Muscle layer of colon (tissue), 2 donors: Measurements from ENCODE around the gene RSF1.

Experiments used
- H3K27ac ChIP-seq: one replicate; pipeline ENCODE4 v1.7.0; 2013; ENCODE audit warnings: low read depth, mild to moderate bottlenecking, low read length, moderate library complexity
- H3K27me3 ChIP-seq, 2 donors: one replicate each; pipeline ENCODE4 v1.7.0; 2013; ENCODE audit warnings: low read length in 2 of 2, mild to moderate bottlenecking in 2 of 2; ENCODE audit not compliant: insufficient read depth in 2 of 2, control insufficient read depth in 1 of 2
- H3K36me3 ChIP-seq: one replicate; pipeline ENCODE4 v1.7.0; 2013; ENCODE audit warnings: mild to moderate bottlenecking, low read length; ENCODE audit not compliant: insufficient read depth
- H3K4me1 ChIP-seq: one replicate; pipeline ENCODE4 v1.7.0; 2013; ENCODE audit warnings: mild to moderate bottlenecking, low read length; ENCODE audit not compliant: insufficient read depth
- H3K4me3 ChIP-seq, 2 donors: one replicate each; pipeline ENCODE4 v1.7.0; 2013; ENCODE audit warnings: low read length in 2 of 2, low read depth in 1 of 2, mild to moderate bottlenecking in 1 of 2, moderate library complexity in 1 of 2
- H3K9ac ChIP-seq: one replicate; pipeline ENCODE4 v1.7.0; 2013; ENCODE audit warnings: low read length
- H3K9me3 ChIP-seq: one replicate; pipeline ENCODE4 v1.7.0; 2013; ENCODE audit warnings: mild to moderate bottlenecking, low read length
- donor health status: abdominal sarcoma.
- donor health status: Adenocarcinoma of cecum.

Gene RSF1

GRCh38 chr11:77705876-77706579 is 114.5 kb downstream of the RSF1 start:
- Histone ChIP-seq H3K4me1 (no peaks in the 10 kb centered on the region), H3K27me3 (no peaks in the 10 kb centered on the region), H3K9ac (no peak overlapping the region), H3K36me3 (peaks cover 6% of the 10 kb centered on the region), H3K27ac (no peak overlapping the region), H3K9me3 (no peaks in the 10 kb centered on the region), H3K4me3 (no peak overlapping the region)

GRCh38 chr11:77705195-77705875 is 115.2 kb downstream of the RSF1 start:
- H3K4me1 ChIP-seq = no peaks in the 10 kb centered on the region
- H3K27ac ChIP-seq = no peak overlapping the region
- H3K4me3 ChIP-seq = no peak overlapping the region
- no peak overlapping the region for H3K9ac ChIP-seq
- peaks cover 6% of the 10 kb centered on the region for H3K36me3 ChIP-seq
- no peaks in the 10 kb centered on the region for H3K9me3 ChIP-seq
- H3K27me3 ChIP-seq = no peaks in the 10 kb centered on the region

- Histone ChIP-seq H3K9me3 (no peaks in the 10 kb centered on the region), H3K4me1 (no peaks in the 10 kb centered on the region), H3K9ac (no peak overlapping the region), H3K27me3 (no peaks in the 10 kb centered on the region), H3K36me3 (peaks cover 6% of the 10 kb centered on the region), H3K27ac (no peak overlapping the region), H3K4me3 (no peak overlapping the region)
These were observed 116.5 kb downstream of the RSF1 start for GRCh38 chr11:77704029-77704428.

GRCh38 chr11:77699425-77699824 is 121.1 kb downstream of the RSF1 start:
- no peak overlapping the region for H3K27ac ChIP-seq
- H3K36me3 ChIP-seq = peaks cover 28% of the 10 kb centered on the region
- no peak overlapping the region for H3K9ac ChIP-seq
- H3K27me3 ChIP-seq = no peaks in the 10 kb centered on the region
- no peak overlapping the region for H3K4me3 ChIP-seq
- H3K4me1 ChIP-seq = no peaks in the 10 kb centered on the region
- H3K9me3 ChIP-seq = no peaks in the 10 kb centered on the region

GRCh38 chr11:77698896-77699295 is 121.6 kb downstream of the RSF1 start:
- peaks cover 23% of the 10 kb centered on the region for H3K36me3 ChIP-seq
- no peak overlapping the region for H3K9ac ChIP-seq
- H3K27me3 ChIP-seq = no peaks in the 10 kb centered on the region
- H3K4me1 ChIP-seq = no peaks in the 10 kb centered on the region
- no peaks in the 10 kb centered on the region for H3K9me3 ChIP-seq
- H3K4me3 ChIP-seq = no peak overlapping the region
- no peak overlapping the region for H3K27ac ChIP-seq

- Histone ChIP-seq H3K27ac (no peak overlapping the region), H3K36me3 (peaks cover 27% of the 10 kb centered on the region)
These were observed 122.7 kb downstream of the RSF1 start for GRCh38 chr11:77697865-77698264.

GRCh38 chr11:77695417-77695816 is 125.1 kb downstream of the RSF1 start:
- Histone ChIP-seq H3K36me3 (peaks cover 35% of the 10 kb centered on the region), H3K27ac (no peak overlapping the region), H3K9ac (no peak overlapping the region)

More at GRCh38 chr11:77697865-77698264, 122.7 kb downstream of the RSF1 start:
- Histone ChIP-seq H3K9ac (no peak overlapping the region), H3K27me3 (no peaks in the 10 kb centered on the region), H3K4me3 (no peak overlapping the region), H3K4me1 (no peaks in the 10 kb centered on the region), H3K9me3 (no peaks in the 10 kb centered on the region)

GRCh38 chr11:77690649-77691048 is 129.9 kb downstream of the RSF1 start:
- no peak overlapping the region for H3K27ac ChIP-seq
- no peak overlapping the region for H3K4me3 ChIP-seq
- no peak overlapping the region for H3K9ac ChIP-seq
- H3K9me3 ChIP-seq = no peaks in the 10 kb centered on the region
- no peaks in the 10 kb centered on the region for H3K4me1 ChIP-seq
- H3K36me3 ChIP-seq = peaks cover 30% of the 10 kb centered on the region
- H3K27me3 ChIP-seq = no peaks in the 10 kb centered on the region

More at GRCh38 chr11:77695417-77695816, 125.1 kb downstream of the RSF1 start:
- no peak overlapping the region for H3K4me3 ChIP-seq
- no peaks in the 10 kb centered on the region for H3K27me3 ChIP-seq
- H3K9me3 ChIP-seq = no peaks in the 10 kb centered on the region
- H3K4me1 ChIP-seq = no peaks in the 10 kb centered on the region

- no peak overlapping the region for H3K9ac ChIP-seq
- H3K27me3 ChIP-seq = no peaks in the 10 kb centered on the region
- peaks cover 46% of the 10 kb centered on the region for H3K36me3 ChIP-seq
- H3K9me3 ChIP-seq = no peaks in the 10 kb centered on the region
- no peaks in the 10 kb centered on the region for H3K4me1 ChIP-seq
- no peak overlapping the region for H3K27ac ChIP-seq
- no peak overlapping the region for H3K4me3 ChIP-seq
These were observed 133.4 kb downstream of the RSF1 start for GRCh38 chr11:77687088-77687487.

- no peak overlapping the region for H3K27ac ChIP-seq
- peaks cover 54% of the 10 kb centered on the region for H3K36me3 ChIP-seq
- H3K4me3 ChIP-seq = no peak overlapping the region
- no peaks in the 10 kb centered on the region for H3K4me1 ChIP-seq
- H3K27me3 ChIP-seq = no peaks in the 10 kb centered on the region
- no peaks in the 10 kb centered on the region for H3K9me3 ChIP-seq
- H3K9ac ChIP-seq = no peak overlapping the region
These were observed 143.4 kb downstream of the RSF1 start for GRCh38 chr11:77677138-77677537.

- H3K4me3 ChIP-seq = no peak overlapping the region
- H3K36me3 ChIP-seq = peaks cover 74% of the 10 kb centered on the region
- no peaks in the 10 kb centered on the region for H3K4me1 ChIP-seq
- no peak overlapping the region for H3K27ac ChIP-seq
- H3K9ac ChIP-seq = no peak overlapping the region
- no peaks in the 10 kb centered on the region for H3K9me3 ChIP-seq
- no peaks in the 10 kb centered on the region for H3K27me3 ChIP-seq
These were observed 148.3 kb downstream of the RSF1 start for GRCh38 chr11:77672264-77672663.
